Panc1 (cell line): ENCODE data around the gene AGBL1. TPM values are rescaled to one million over a fixed set of nuclear protein-coding genes. Genes with fewer than 3 reads are reported as not detected.

Experiments used
- ATAC-seq: fragments of 200-7000 bp; cut with Tn5 transposase; 2 replicates; pipeline ENCODE4 v1.9.1; 2020; ENCODE audit warnings: mild to moderate bottlenecking, moderate library complexity
- BruUV-seq: library from RNA; stranded (reverse); fragments of 400-500 nt; replicated peaks from 2 replicates; lab custom pipeline; 2021; lab: Mats Ljungman, UMichigan
- CTCF ChIA-PET: fragments of 300-600 bp; sonication (Branson Sonifier 250); formaldehyde crosslinking; loops from one replicate; lab custom pipeline; 2022; ENCODE audit warnings: antibody characterized with exemption; lab: Charles Lee
- POLR2A ChIA-PET: fragments of 300-600 bp; sonication (Branson Sonifier 250); formaldehyde crosslinking; loops from one replicate; lab custom pipeline; 2022; ENCODE audit warnings: antibody characterized with exemption; lab: Charles Lee
- DNase-seq: peaks from one replicate; pipeline ENCODE4 v3.0.0-alpha.2; 2010; ENCODE audit warnings: low read depth, low spot score
- H3K27ac ChIP-seq: 2 replicates; pipeline ENCODE4 v1.5.1; 2011; ENCODE audit warnings: mild to moderate bottlenecking, low read length, inconsistent platforms
- H3K27me3 ChIP-seq: fragments of 200-500 bp; sonication (Bioruptor generic); 2 replicates; pipeline ENCODE4 v1.6.0; 2014; ENCODE audit warnings: low read length, inconsistent platforms; ENCODE audit not compliant: control insufficient read depth, insufficient read depth
- H3K36me3 ChIP-seq: fragments of 200-500 bp; sonication (Bioruptor generic); 2 replicates; pipeline ENCODE4 v1.5.1; 2014; ENCODE audit warnings: inconsistent platforms, mild to moderate bottlenecking, low read length, moderate library complexity; ENCODE audit not compliant: control insufficient read depth, insufficient read depth
- H3K4me1 ChIP-seq: 2 replicates; pipeline ENCODE4 v1.5.1; 2011; ENCODE audit warnings: inconsistent platforms, mild to moderate bottlenecking, low read length, moderate library complexity; ENCODE audit not compliant: control insufficient read depth, insufficient read depth
- H3K4me3 ChIP-seq, 2 experiments: 2 replicates each; pipeline ENCODE4 v1.5.1; 2011 to 2012; ENCODE audit warnings: low read depth in 2 of 2, low read length in 2 of 2, mild to moderate bottlenecking in 2 of 2, inconsistent platforms in 1 of 2, moderate library complexity in 1 of 2
- H3K9me3 ChIP-seq: fragments of 200-500 bp; sonication (Bioruptor generic); 2 replicates; pipeline ENCODE4 v1.5.1; 2014; ENCODE audit warnings: low read depth, mild to moderate bottlenecking, inconsistent platforms, low read length, moderate library complexity; ENCODE audit not compliant: control insufficient read depth, insufficient read depth
- CTCF ChIP-seq: fragments of 450-650 bp; IDR thresholded peaks from 2 replicates; pipeline ENCODE4 v1.5.1; 2017; ENCODE audit warnings: mild to moderate bottlenecking
- POLR2AphosphoS5 ChIP-seq: IDR thresholded peaks from 2 replicates; pipeline ENCODE4 v1.6.1; 2012; ENCODE audit warnings: mild to moderate bottlenecking, low read depth, low read length, moderate library complexity
- REST ChIP-seq, 2 experiments: IDR thresholded peaks; 2 replicates each; pipeline ENCODE4 v1.6.1; 2011 to 2012; ENCODE audit warnings: low read depth in 2 of 2, control low read depth in 1 of 2, low read length in 1 of 2, mild to moderate bottlenecking in 1 of 2, moderate library complexity in 1 of 2; ENCODE audit not compliant: insufficient read depth in 1 of 2
- SIN3A ChIP-seq: IDR thresholded peaks from 2 replicates; pipeline ENCODE4 v1.6.1; 2012; ENCODE audit warnings: low read depth, mild to moderate bottlenecking, low read length, moderate library complexity, borderline replicate concordance; ENCODE audit not compliant: insufficient read depth
- TCF7L2 ChIP-seq: IDR thresholded peaks from 2 replicates; pipeline ENCODE4 v1.6.1; 2011; ENCODE audit warnings: mild to moderate bottlenecking, low read depth, low read length, inconsistent platforms
- in situ Hi-C: cut with HindIII; loops from 2 replicates; pipeline ENCODE4 v1.10.0; 2016; ENCODE audit warnings: low sequenced_read_pairs, low pct_unique_long_range_greater_than_20kb
- intact Hi-C: fragments of 100-400 bp; cut with micrococcal nuclease; formaldehyde crosslinking; loops from one replicate; pipeline ENCODE4 v1.10.0; 2022; ENCODE audit not compliant: unreplicated experiment
- total RNA-seq: library from RNA; stranded (reverse); gene quantifications from one replicate; pipeline ENCODE4 v1.2.1, GENCODE V29; 2021; ENCODE audit not compliant: unreplicated experiment

AGBL1 gene
- total RNA-seq, 1 experiment from 2014 or later: not detected

- no peak overlapping the region for H3K4me3 ChIP-seq
- H3K9me3 ChIP-seq: no peaks in the 10 kb centered on the region
- ChIA-PET CTCF (no interaction called here), POLR2A (no interaction called here)
- H3K27me3 ChIP-seq: no peaks in the 10 kb centered on the region
- in situ Hi-C loops: no loop called here
- H3K27ac ChIP-seq: no peak overlapping the region
- no peaks in the 10 kb centered on the region for H3K4me1 ChIP-seq
- no TSS peak for BruUV-seq
- no peaks in the 10 kb centered on the region for H3K36me3 ChIP-seq
- intact Hi-C loops: no loop called here
- no peak for DNase-seq
- no peak for ATAC-seq
- TF ChIP-seq POLR2AphosphoS5 (no peak), TCF7L2 (no peak), CTCF (no peak), REST (IDR thresholded peaks at IDR 0.05; ENCODE audit: insufficient read depth in 1 of 2, low read depth in 2 of 2, low read length in 1 of 2) (no peak), SIN3A (no peak)
These were observed 759.8 kb downstream of the AGBL1 start for GRCh38 chr15:86839502-86839901.

GRCh38 chr15:86840996-86841395 is 761.3 kb downstream of the AGBL1 start:
- intact Hi-C loops: no loop called here
- in situ Hi-C loops: no loop called here
- Histone ChIP-seq H3K4me1 (no peaks in the 10 kb centered on the region), H3K27ac (no peak overlapping the region), H3K36me3 (no peaks in the 10 kb centered on the region), H3K4me3 (no peak overlapping the region), H3K9me3 (no peaks in the 10 kb centered on the region), H3K27me3 (no peaks in the 10 kb centered on the region)
- ATAC-seq (no peak), DNase-seq (no peak)
- TF ChIP-seq TCF7L2 (no peak), SIN3A (no peak), REST (IDR thresholded peaks at IDR 0.05; ENCODE audit: insufficient read depth in 1 of 2, low read depth in 2 of 2, low read length in 1 of 2) (no peak), CTCF (no peak), POLR2AphosphoS5 (no peak)
- ChIA-PET CTCF (no interaction called here), POLR2A (no interaction called here)
- no TSS peak for BruUV-seq
